ENCODE results near the gene CSTB.

DNA sequence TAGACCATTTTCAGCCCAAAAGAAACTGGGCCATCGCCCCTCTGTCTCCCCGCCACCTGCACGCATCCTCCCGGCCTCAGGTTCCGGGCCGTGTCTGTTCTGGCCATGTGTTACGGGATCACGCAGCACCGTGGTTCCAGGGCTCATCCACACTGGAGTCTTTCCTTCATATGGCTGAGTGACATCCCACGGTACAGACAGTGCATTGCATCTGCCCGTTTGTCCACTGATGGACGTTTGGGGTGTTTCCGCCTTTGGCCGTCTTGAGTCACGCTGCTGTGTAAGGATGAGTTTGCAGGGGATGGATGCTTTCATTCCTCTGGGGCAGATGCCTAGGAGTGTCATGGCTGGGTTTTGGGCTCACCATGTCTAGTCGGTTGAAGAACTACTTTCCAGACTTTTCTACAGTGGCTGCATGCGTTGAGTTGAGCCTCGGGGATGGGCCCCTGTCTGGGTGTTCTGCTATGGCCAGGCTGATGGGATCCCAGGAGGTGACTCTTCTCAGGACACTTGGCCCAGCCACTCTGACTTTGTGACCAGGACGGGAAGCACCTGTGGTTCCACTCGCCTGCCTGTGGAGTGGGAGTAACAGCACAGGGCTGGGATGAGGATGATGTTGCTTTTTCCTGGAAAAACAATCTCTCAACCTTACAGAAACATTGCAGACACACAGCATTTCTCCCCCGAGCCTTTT lies 30.1 kb upstream of the CSTB start:
- TF ChIP-seq POLR2A (IDR thresholded peaks at IDR 0.05) (no peak), CTCF (IDR thresholded peaks at IDR 0.05) (no peak), POLR2AphosphoS5 (IDR thresholded peaks at IDR 0.05) (no peak), EP300 (IDR thresholded peaks at IDR 0.05) (no peak)
